HG02678 (cell line): ENCODE results near the gene INMT.

Experiments used
- ATAC-seq: cut with Tn5 transposase; IDR thresholded peaks from one replicate; pipeline ENCODE4 v1.9.1; 2021; ENCODE audit warnings: mild to moderate bottlenecking, moderate library complexity; ENCODE audit not compliant: unreplicated experiment

INMT gene

GRCh38 chr7:30727061-30727945, 24.6 kb upstream of the INMT start:
- ATAC-seq: no peak

- no peak for ATAC-seq
These were observed 23.3 kb upstream of the INMT start for GRCh38 chr7:30728591-30729100.

DNA sequence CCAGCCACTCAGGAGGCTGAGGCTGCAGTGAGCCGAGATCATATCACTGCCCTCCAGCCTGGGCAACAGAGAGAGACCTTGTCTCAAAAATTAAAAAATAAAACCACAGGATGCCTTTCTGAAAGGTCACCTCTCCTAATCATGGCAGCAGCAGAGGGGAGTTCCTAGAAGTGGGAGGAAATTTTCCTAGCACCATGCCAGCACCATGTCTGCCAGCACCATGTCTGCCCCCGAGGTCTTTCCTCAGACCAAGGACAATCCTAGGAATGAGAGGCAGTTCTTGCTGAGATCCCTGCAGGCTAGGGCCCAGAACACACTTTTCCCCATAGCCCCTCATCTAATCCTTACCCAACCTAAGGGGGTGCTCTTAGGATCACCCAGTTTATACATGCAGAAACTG, 22.3 kb upstream of the INMT start:
- ATAC-seq: no peak

- no peak for ATAC-seq
These were observed 21.8 kb upstream of the INMT start for GRCh38 chr7:30730097-30730496.

DNA sequence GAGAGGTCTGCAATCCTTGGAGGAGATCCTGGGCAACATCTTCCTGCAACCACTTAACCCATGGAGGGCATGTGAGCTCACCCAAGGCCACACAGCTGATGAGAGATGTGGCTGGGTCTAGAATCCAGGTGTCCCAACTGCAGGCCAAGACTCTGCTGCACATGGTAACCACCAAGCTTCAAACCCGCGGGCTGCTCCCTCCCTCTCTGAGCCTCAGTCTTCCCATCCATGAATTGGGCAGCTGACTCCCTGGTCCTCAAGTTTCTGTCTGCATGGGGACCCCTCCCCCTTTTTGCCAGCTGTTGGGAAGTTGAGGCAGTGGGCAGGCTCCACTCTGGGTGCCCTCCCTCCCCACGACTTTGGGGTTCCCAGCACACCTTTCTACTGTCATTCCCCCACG, 20.9 kb upstream of the INMT start:
- ATAC-seq: no peak

- no peak for ATAC-seq
These were observed 20.4 kb upstream of the INMT start for GRCh38 chr7:30731581-30731980.

- no peak for ATAC-seq
These were observed 19.3 kb upstream of the INMT start for GRCh38 chr7:30732606-30733005.

- ATAC-seq: no peak
These were observed 18.7 kb upstream of the INMT start for GRCh38 chr7:30733216-30733615.

- ATAC-seq: no peak
These were observed 18.2 kb upstream of the INMT start for GRCh38 chr7:30733691-30734090.

DNA sequence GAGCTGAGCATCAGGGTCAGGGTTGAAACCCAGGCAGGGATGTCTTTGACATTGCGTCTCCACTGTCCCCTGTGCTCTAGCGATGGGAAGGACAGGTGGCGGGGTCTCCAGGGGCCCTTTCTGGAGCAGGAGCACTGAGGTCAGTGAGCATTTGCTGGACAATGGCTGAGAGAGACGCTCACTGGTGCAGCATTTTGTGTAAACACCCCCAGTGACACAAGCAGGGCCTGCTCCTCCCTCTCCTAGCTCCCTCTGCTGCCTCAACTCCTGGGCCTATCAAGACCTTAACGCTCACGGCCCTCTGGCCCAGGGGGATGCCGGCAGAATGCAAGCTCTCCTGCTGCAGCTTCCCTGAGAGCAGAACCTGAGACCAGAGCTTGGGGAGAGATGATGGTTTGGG, 17.4 kb upstream of the INMT start:
- no peak for ATAC-seq

- no peak for ATAC-seq
These were observed 16.3 kb upstream of the INMT start for GRCh38 chr7:30735631-30736030.

DNA sequence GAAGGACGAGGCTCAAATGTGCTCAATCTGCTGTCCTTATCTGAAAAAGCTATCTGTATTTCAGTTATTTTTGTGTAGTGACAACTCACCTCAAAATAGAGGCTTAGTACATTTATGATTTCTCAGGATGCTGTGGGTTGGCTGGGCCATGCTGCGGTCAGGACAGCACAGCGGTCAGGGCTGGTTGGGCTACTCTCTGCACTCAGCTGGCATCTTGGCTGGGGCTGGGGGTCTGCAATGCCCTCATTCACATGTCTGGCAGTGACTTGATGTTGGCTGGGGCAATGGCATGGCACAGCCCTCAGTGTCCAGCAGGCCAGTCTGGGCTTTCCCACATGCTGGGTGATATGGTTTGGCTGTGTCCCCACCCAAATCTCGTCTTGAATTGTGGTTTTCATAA, 15.6 kb upstream of the INMT start:
- no peak for ATAC-seq

- ATAC-seq: no peak
These were observed 13.7 kb upstream of the INMT start for GRCh38 chr7:30738026-30738915.

- no peak for ATAC-seq
These were observed 12.2 kb upstream of the INMT start for GRCh38 chr7:30739691-30740090.

DNA sequence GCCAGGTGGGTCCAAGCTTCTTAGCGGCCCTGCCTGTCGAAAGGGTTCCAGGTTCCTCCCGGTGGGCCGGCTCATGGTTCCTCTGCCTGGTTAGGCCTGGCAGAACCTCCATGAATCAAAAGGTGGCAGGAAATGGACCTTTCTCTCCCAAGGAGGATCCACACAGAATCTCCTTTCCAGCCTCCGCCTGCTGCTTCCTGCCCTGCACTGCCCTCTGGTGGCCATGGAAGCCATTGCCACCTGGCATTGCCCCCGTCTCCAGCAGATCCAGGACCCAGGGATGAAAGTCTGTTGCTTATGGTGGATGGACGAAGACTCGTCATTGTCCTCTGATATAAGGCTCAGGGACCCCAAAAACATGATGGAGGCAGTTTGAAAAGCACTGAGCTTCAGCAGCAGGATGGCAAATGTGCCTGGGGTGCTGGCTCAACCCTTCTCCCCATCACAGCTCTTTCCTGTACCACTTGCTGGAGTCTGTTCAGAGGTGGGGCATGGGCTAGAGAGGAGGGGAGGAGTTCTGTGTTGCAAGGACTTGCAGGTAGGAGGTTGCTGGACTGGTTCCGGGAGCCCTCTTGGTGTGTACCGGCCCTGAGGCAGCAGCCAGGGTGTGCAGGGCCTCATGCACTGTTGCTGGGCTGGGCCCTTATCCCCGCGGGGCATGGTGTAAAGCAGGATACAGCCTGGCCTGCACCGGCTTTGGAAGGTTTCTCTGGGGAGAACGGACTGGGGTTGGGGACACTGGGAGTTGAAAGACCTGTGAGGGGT, 11.3 kb upstream of the INMT start:
- no peak for ATAC-seq

DNA sequence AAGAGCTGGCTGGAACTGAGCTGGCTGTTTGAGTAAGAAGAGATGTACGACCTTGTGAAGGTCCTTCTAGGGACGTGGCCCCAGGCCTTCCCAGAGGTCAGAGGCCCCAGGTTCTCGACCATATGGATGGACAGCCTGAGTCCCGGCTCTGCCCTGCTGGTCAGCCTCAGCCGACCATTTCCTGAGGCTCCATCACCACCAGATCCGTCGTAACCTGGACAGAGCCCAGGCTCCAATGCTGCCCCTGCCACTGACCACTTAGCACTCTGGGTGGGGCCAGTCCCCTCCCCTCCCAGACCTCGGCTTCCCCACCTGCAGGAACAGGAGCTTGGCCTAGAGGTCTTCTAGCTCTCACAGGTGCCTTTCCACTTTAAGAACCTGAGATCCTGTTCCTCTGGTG, 10.6 kb upstream of the INMT start:
- ATAC-seq: no peak

- ATAC-seq: no peak
These were observed 8.4 kb upstream of the INMT start for GRCh38 chr7:30743371-30744074.

DNA sequence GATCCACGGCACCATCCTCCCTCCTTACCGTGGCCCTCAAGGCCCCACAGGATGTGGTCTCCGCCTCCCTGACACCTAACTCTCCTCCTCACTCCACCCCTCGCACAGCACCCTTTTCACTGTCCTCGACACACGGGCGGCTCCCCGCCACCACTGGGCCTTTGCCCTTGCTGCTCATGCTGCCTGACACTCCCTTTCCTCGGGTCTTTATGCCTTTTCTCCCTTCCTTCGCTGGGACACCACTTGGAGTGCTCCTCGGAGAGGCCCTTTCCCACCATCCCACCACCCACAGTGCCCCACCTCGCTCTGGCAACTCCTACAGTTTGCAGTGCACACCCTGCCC, 7.9 kb upstream of the INMT start:
- no peak for ATAC-seq

GRCh38 chr7:30745261-30745941, 6.5 kb upstream of the INMT start:
- ATAC-seq: no peak

- no peak for ATAC-seq
These were observed 1.9 kb upstream of the INMT start for GRCh38 chr7:30750010-30750409.
